CD4-positive, alpha-beta T cell (primary cell): ENCODE results near the gene KLHL1. TPM values are rescaled to one million over a fixed set of nuclear protein-coding genes. Genes with fewer than 3 reads are reported as not detected.

ENCODE experiments used
- ATAC-seq: fragments of 200-7000 bp; cut with Tn5 transposase; one replicate; pipeline ENCODE4 v1.10.0; 2022; ENCODE audit warnings: mild to moderate bottlenecking; ENCODE audit not compliant: poor library complexity
- CTCF ChIA-PET: fragments of 350-600 bp; sonication (Branson Sonifier 250); formaldehyde crosslinking; loops from one replicate; lab custom pipeline; 2021; ENCODE audit warnings: antibody characterized with exemption, inconsistent platforms; lab: Charles Lee
- POLR2A ChIA-PET: fragments of 350-600 bp; sonication (Branson Sonifier 250); formaldehyde crosslinking; loops from one replicate; lab custom pipeline; 2021; ENCODE audit warnings: antibody characterized with exemption, inconsistent platforms; lab: Charles Lee
- DNase-seq, 14 experiments: peaks; one replicate each; pipeline ENCODE4 v3.0.0-alpha.2; 2013 to 2020; ENCODE audit warnings: mixed read lengths in 2 of 14
- H3K27ac ChIP-seq, 2 donors: one replicate each; pipeline versions ENCODE4 v1.5.1 to v1.7.0; 2013; ENCODE audit warnings: low read length in 2 of 2, low read depth in 1 of 2, mild to moderate bottlenecking in 1 of 2
- H3K27me3 ChIP-seq, 2 experiments: 1 replicate in 1 of 2; 2 replicates in 1 of 2; pipeline versions ENCODE4 v1.6.1 to v1.7.0; 2013; ENCODE audit warnings: low read length in 2 of 2, control low read depth in 1 of 2, mild to moderate bottlenecking in 1 of 2, moderate library complexity in 1 of 2; ENCODE audit not compliant: insufficient read depth in 2 of 2, control insufficient read depth in 1 of 2
- H3K36me3 ChIP-seq: one replicate; pipeline ENCODE4 v1.6.1; 2013; ENCODE audit warnings: low read length, control low read depth; ENCODE audit not compliant: insufficient read depth
- H3K4me1 ChIP-seq: one replicate; pipeline ENCODE4 v1.6.1; 2013; ENCODE audit warnings: low read length, control low read depth; ENCODE audit not compliant: insufficient read depth
- H3K4me3 ChIP-seq: one replicate; pipeline ENCODE4 v1.5.1; 2013; ENCODE audit warnings: mild to moderate bottlenecking, low read length, moderate library complexity
- H3K9me3 ChIP-seq, 2 experiments: 1 replicate in 1 of 2; 2 replicates in 1 of 2; pipeline versions ENCODE4 v1.6.1 to v1.7.0; 2013; ENCODE audit warnings: low read length in 2 of 2, mild to moderate bottlenecking in 2 of 2, control low read depth in 1 of 2, moderate library complexity in 1 of 2; ENCODE audit not compliant: control insufficient read depth in 1 of 2, insufficient read depth in 1 of 2
- H3K27ac Mint-ChIP-seq: one replicate; pipeline ENCODE4 v1.8.0; 2020; ENCODE audit warnings: mixed read lengths
- H3K27me3 Mint-ChIP-seq: one replicate; pipeline ENCODE4 v1.8.0; 2021; ENCODE audit warnings: mixed read lengths
- H3K36me3 Mint-ChIP-seq: one replicate; pipeline ENCODE4 v1.8.0; 2021; ENCODE audit warnings: low read depth, mixed read lengths
- H3K4me1 Mint-ChIP-seq: one replicate; pipeline ENCODE4 v1.8.0; 2021; ENCODE audit warnings: low read depth, mixed read lengths
- H3K4me3 Mint-ChIP-seq: one replicate; pipeline ENCODE4 v1.8.0; 2020; ENCODE audit warnings: mild to moderate bottlenecking, mixed read lengths
- H3K9me3 Mint-ChIP-seq: one replicate; pipeline ENCODE4 v1.8.0; 2020; ENCODE audit warnings: mixed read lengths
- CTCF ChIP-seq: fragments of 200-600 bp; IDR thresholded peaks from one replicate; pipeline ENCODE4 v1.8.0; 2022; ENCODE audit warnings: antibody characterized with exemption, mild to moderate bottlenecking
- intact Hi-C, 2 experiments: fragments of 100-400 bp; cut with DNase I in 1 of 2; cut with micrococcal nuclease in 1 of 2; formaldehyde crosslinking; loops; one replicate each; pipeline versions ENCODE4 v1.15.1 to v1.9.0; 2023 to 2025; cut with DNase I, micrococcal nuclease
- total RNA-seq, 174 experiments: library from RNA in 2 of 174; stranded (reverse) in 2 of 174; gene quantifications; one replicate each; pipeline ENCODE4 v1.2.3 and lab custom pipeline; 2021 to 2026

KLHL1 gene
- total RNA-seq, 2 experiments from 2014 or later = not detected

DNA sequence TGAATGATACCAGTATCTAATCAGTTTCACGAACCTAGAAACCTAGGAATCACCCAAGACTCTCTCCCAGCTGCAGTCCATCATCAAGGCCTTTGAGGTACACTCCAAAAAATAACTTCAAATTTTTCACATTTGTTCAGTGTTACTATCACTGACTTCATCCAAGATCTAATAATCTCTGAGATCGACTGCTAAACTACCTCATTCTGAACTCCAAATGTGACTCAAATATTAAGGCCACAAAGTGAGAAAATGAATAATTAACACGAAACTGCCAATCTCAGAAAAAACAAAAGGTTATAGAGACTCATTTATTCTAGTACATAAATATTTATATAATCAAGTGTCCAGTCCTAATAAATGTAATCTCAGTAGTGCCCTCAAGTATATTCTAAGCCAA, 430.9 kb downstream of the KLHL1 start:
- H3K4me3 ChIP-seq = no peak overlapping the region
- no peaks in the 10 kb centered on the region for H3K4me1 ChIP-seq
- Mint-ChIP-seq H3K36me3 (no peaks in the 10 kb centered on the region), H3K27ac (no peak overlapping the region), H3K9me3 (peaks cover 7% of the 10 kb centered on the region), H3K4me1 (no peaks in the 10 kb centered on the region), H3K4me3 (no peak overlapping the region), H3K27me3 (no peaks in the 10 kb centered on the region)
- ChIA-PET POLR2A (no interaction called here), CTCF (no interaction called here)
- TF ChIP-seq CTCF = no peak
- no peak for ATAC-seq
- no peaks in the 10 kb centered on the region for H3K27me3 ChIP-seq
- H3K9me3 ChIP-seq = no peaks in the 10 kb centered on the region
- no peak overlapping the region for H3K27ac ChIP-seq
- no peaks in the 10 kb centered on the region for H3K36me3 ChIP-seq
- intact Hi-C loops = no loop called here
- no peak for DNase-seq

- no peak for TF ChIP-seq CTCF
- DNase-seq (no peak), ATAC-seq (no peak)
- intact Hi-C loops = no loop called here
- no peaks in the 10 kb centered on the region for H3K4me1 ChIP-seq
- H3K36me3 ChIP-seq = no peaks in the 10 kb centered on the region
- Mint-ChIP-seq H3K4me1 (no peaks in the 10 kb centered on the region), H3K9me3 (peaks cover 7% of the 10 kb centered on the region), H3K27ac (no peak overlapping the region), H3K36me3 (no peaks in the 10 kb centered on the region), H3K27me3 (no peaks in the 10 kb centered on the region), H3K4me3 (no peak overlapping the region)
- no peak overlapping the region for H3K27ac ChIP-seq
- CTCF ChIA-PET = no interaction called here
- POLR2A ChIA-PET = no interaction called here
- no peaks in the 10 kb centered on the region for H3K27me3 ChIP-seq
- H3K9me3 ChIP-seq = no peaks in the 10 kb centered on the region
- no peak overlapping the region for H3K4me3 ChIP-seq
These were observed 432.0 kb downstream of the KLHL1 start for GRCh38 chr13:69676286-69676685.

GRCh38 chr13:69660155-69660554, 448.1 kb downstream of the KLHL1 start:
- Histone ChIP-seq H3K9me3 (peaks cover 6 to 8% of the 10 kb centered on the region in 2 experiments), H3K27me3 (no peaks in the 10 kb centered on the region), H3K4me1 (no peaks in the 10 kb centered on the region), H3K4me3 (no peak overlapping the region), H3K36me3 (no peaks in the 10 kb centered on the region), H3K27ac (no peak overlapping the region)
- Mint-ChIP-seq H3K4me3 (no peak overlapping the region), H3K27me3 (no peaks in the 10 kb centered on the region), H3K9me3 (peaks cover 4% of the 10 kb centered on the region), H3K27ac (no peak overlapping the region), H3K4me1 (no peaks in the 10 kb centered on the region), H3K36me3 (no peaks in the 10 kb centered on the region)
- DNase-seq (no peak), ATAC-seq (no peak)
- ChIA-PET CTCF (no interaction called here), POLR2A (no interaction called here)
- intact Hi-C loops = no loop called here
- TF ChIP-seq CTCF = no peak
